IPS-11a (cell line): ENCODE data around the gene ABCD1.

Experiments
- H3K4me3 ChIP-seq: one replicate; pipeline ENCODE4 v1.5.1; 2013; ENCODE audit warnings: low read depth, low read length, control low read depth

Gene ABCD1

GRCh38 chrX:153784325-153784967 lies 59.8 kb downstream of the ABCD1 start:
- no peak overlapping the region for H3K4me3 ChIP-seq

GRCh38 chrX:153786669-153787068 lies 62.0 kb downstream of the ABCD1 start:
- H3K4me3 ChIP-seq: no peak overlapping the region

- H3K4me3 ChIP-seq: no peak overlapping the region
Observed at GRCh38 chrX:153789654-153790053, 65.0 kb downstream of the ABCD1 start.

- no peak overlapping the region for H3K4me3 ChIP-seq
Observed at GRCh38 chrX:153791104-153791852, 66.6 kb downstream of the ABCD1 start.

- no peak overlapping the region for H3K4me3 ChIP-seq
Observed at GRCh38 chrX:153792368-153792767, 67.7 kb downstream of the ABCD1 start.

GRCh38 chrX:153793291-153793690 lies 68.6 kb downstream of the ABCD1 start:
- H3K4me3 ChIP-seq: peak overlapping the region; percentile 70
